WERI-Rb-1 (cell line): Measurements from ENCODE around the gene YES1.
"Not testable (repeated sequence)": the region's sequence is repeated elsewhere in the genome, so short reads cannot be mapped to it uniquely, and the experiment has no call there.

ENCODE experiments used
- DNase-seq: peaks from one replicate; pipeline ENCODE4 v3.0.0-alpha.2; 2020
- H3K27ac ChIP-seq: fragments of 250-450 bp; sonication (Bioruptor Pico); 2 replicates; pipeline ENCODE4 v1.5.1; 2020; ENCODE audit warnings: mild to moderate bottlenecking, moderate library complexity
- H3K27me3 ChIP-seq: fragments of 250-450 bp; sonication (Bioruptor Pico); 2 replicates; pipeline ENCODE4 v1.5.1; 2021; ENCODE audit warnings: mild to moderate bottlenecking, low read depth, moderate library complexity; ENCODE audit not compliant: insufficient read depth, severe bottlenecking
- H3K36me3 ChIP-seq: fragments of 250-450 bp; sonication (Bioruptor Pico); 2 replicates; pipeline ENCODE4 v1.5.1; 2020; ENCODE audit warnings: mild to moderate bottlenecking, moderate library complexity
- H3K4me3 ChIP-seq: 2 replicates; pipeline ENCODE4 v1.5.1; 2011; ENCODE audit warnings: low read depth, mild to moderate bottlenecking, control low read depth, low read length
- H3K9me3 ChIP-seq: fragments of 250-450 bp; sonication (Bioruptor Pico); 2 replicates; pipeline ENCODE4 v1.5.1; 2021; ENCODE audit warnings: mild to moderate bottlenecking, moderate library complexity; ENCODE audit not compliant: severe bottlenecking
- CTCF ChIP-seq: IDR thresholded peaks from 2 replicates; pipeline ENCODE4 v1.5.1; 2011; ENCODE audit warnings: low read depth, mild to moderate bottlenecking, control low read depth, inconsistent platforms, low read length

YES1 gene

GRCh38 chr18:805755-806110 is 6.3 kb downstream of the YES1 start:
- Histone ChIP-seq H3K9me3 (no peaks in the 10 kb centered on the region), H3K27ac (no peak overlapping the region), H3K4me3 (no peak overlapping the region), H3K27me3 (no peaks in the 10 kb centered on the region), H3K36me3 (no peaks in the 10 kb centered on the region)
- TF ChIP-seq CTCF, result no peak
- DNase-seq, result no peak

- H3K27ac ChIP-seq, result no peak overlapping the region
Observed at GRCh38 chr18:805008-805754, 6.9 kb downstream of the YES1 start.

GRCh38 chr18:801137-801536 is 10.9 kb downstream of the YES1 start:
- Histone ChIP-seq H3K36me3 (no peaks in the 10 kb centered on the region), H3K4me3 (no peak overlapping the region), H3K27ac (no peak overlapping the region), H3K27me3 (no peaks in the 10 kb centered on the region), H3K9me3 (no peaks in the 10 kb centered on the region)
- no peak for DNase-seq
- TF ChIP-seq CTCF, result no peak

More at GRCh38 chr18:805008-805754, 6.9 kb downstream of the YES1 start:
- DNase-seq, result no peak
- Histone ChIP-seq H3K9me3 (no peaks in the 10 kb centered on the region), H3K27me3 (no peaks in the 10 kb centered on the region), H3K36me3 (no peaks in the 10 kb centered on the region), H3K4me3 (no peak overlapping the region)
- no peak for TF ChIP-seq CTCF

- no peaks in the 10 kb centered on the region for H3K27me3 ChIP-seq
- H3K9me3 ChIP-seq, result no peaks in the 10 kb centered on the region
- H3K27ac ChIP-seq, result no peak overlapping the region
- TF ChIP-seq CTCF, result no peak
- no peak for DNase-seq
- H3K36me3 ChIP-seq, result no peaks in the 10 kb centered on the region
- no peak overlapping the region for H3K4me3 ChIP-seq
Observed at GRCh38 chr18:799943-800342, 12.1 kb downstream of the YES1 start.

GRCh38 chr18:795383-795782 is 16.7 kb downstream of the YES1 start:
- H3K27me3 ChIP-seq, H3K9me3 ChIP-seq, H3K27ac ChIP-seq, H3K4me3 ChIP-seq, DNase-seq, H3K36me3 ChIP-seq: not testable (repeated sequence)

- H3K27ac ChIP-seq, result no peak overlapping the region
- no peak for TF ChIP-seq CTCF
- H3K36me3 ChIP-seq, result no peaks in the 10 kb centered on the region
- DNase-seq, result no peak
- H3K9me3 ChIP-seq, result no peaks in the 10 kb centered on the region
- H3K27me3 ChIP-seq, result no peaks in the 10 kb centered on the region
- no peak overlapping the region for H3K4me3 ChIP-seq
Observed at GRCh38 chr18:789397-789796, 22.6 kb downstream of the YES1 start.
